Endothelial cell of umbilical vein (primary cell): ENCODE results near the gene AMIGO2. TPM values are rescaled to one million over a fixed set of nuclear protein-coding genes. Genes with fewer than 3 reads are reported as not detected.

Experiments
- BruUV-seq: library from RNA; stranded (reverse); fragments of 400-500 nt; replicated peaks from 2 replicates; lab custom pipeline; 2021; lab: Mats Ljungman, UMichigan
- CTCF ChIA-PET: fragments of 300-600, 350-600 bp; sonication (Branson Sonifier 250); formaldehyde crosslinking; loops from one replicate; lab custom pipeline; 2021; ENCODE audit warnings: antibody characterized with exemption, inconsistent platforms; lab: Charles Lee
- POLR2A ChIA-PET: fragments of 300-600, 350-600 bp; sonication (Branson Sonifier 250); formaldehyde crosslinking; loops from one replicate; lab custom pipeline; 2021; ENCODE audit warnings: antibody characterized with exemption, inconsistent platforms; lab: Charles Lee
- DNase-seq: peaks from one replicate; pipeline ENCODE4 v3.0.0-alpha.2; 2011; ENCODE audit warnings: low read depth, low spot score
- FAIRE-seq: peaks from 2 replicates; lab custom pipeline; 2011; peaks lifted over from hg19 to GRCh38; lab: Jason Lieb, UNC
- H2AFZ ChIP-seq: 2 replicates; pipeline ENCODE4 v1.6.0; 2012; ENCODE audit warnings: low read depth, low read length, control low read depth, inconsistent platforms
- H3K27ac ChIP-seq: 2 replicates; pipeline ENCODE4 v1.5.1; 2011; ENCODE audit warnings: low read depth, mild to moderate bottlenecking, control low read depth, low read length, moderate library complexity; ENCODE audit not compliant: insufficient read depth
- H3K27me3 ChIP-seq, 2 experiments: 2 replicates each; pipeline versions ENCODE4 v1.6.0 to v1.6.1; 2011; ENCODE audit warnings: low read length in 2 of 2, mixed read lengths in 1 of 2; ENCODE audit not compliant: control insufficient read depth in 2 of 2, insufficient read depth in 2 of 2
- H3K36me3 ChIP-seq, 2 experiments: 2 replicates in 1 of 2; 3 replicates in 1 of 2; pipeline ENCODE4 v1.5.1; 2011; ENCODE audit warnings: low read length in 2 of 2, mild to moderate bottlenecking in 1 of 2, moderate library complexity in 1 of 2; ENCODE audit not compliant: control insufficient read depth in 2 of 2, insufficient read depth in 2 of 2; ENCODE audit errors: extremely low read depth in 1 of 2
- H3K4me1 ChIP-seq: 3 replicates; pipeline ENCODE4 v1.5.1; 2011; ENCODE audit warnings: mild to moderate bottlenecking, low read length; ENCODE audit not compliant: control insufficient read depth, insufficient read depth; ENCODE audit errors: extremely low read depth
- H3K4me2 ChIP-seq: 2 replicates; pipeline ENCODE4 v1.6.1; 2011; ENCODE audit warnings: low read length, control low read depth, mixed read lengths; ENCODE audit not compliant: insufficient read depth
- H3K4me3 ChIP-seq, 3 experiments: fragments of 200-600 bp in 1 of 3; sonication (generic), shearing (Covaris generic) in 1 of 3; replicated peaks in 1 of 3; 2 replicates each; pipeline ENCODE4 v1.5.1; 2011 to 2016; ENCODE audit warnings: control low read depth in 3 of 3, low read length in 3 of 3, mild to moderate bottlenecking in 2 of 3, inconsistent platforms in 1 of 3, low read depth in 1 of 3, moderate library complexity in 1 of 3; ENCODE audit not compliant: insufficient read depth in 1 of 3
- H3K79me2 ChIP-seq: 2 replicates; pipeline ENCODE4 v1.6.0; 2012; ENCODE audit warnings: low read length, inconsistent platforms; ENCODE audit not compliant: control insufficient read depth, insufficient read depth
- H3K9ac ChIP-seq: replicated peaks from 2 replicates; pipeline ENCODE3; 2011; ENCODE audit warnings: low read length, control low read depth; ENCODE audit not compliant: insufficient read depth; ENCODE audit errors: extremely low read depth
- H3K9me1 ChIP-seq: replicated peaks from 3 replicates; pipeline ENCODE4 v1.6.0; 2011; ENCODE audit warnings: mild to moderate bottlenecking, low read length; ENCODE audit not compliant: control insufficient read depth, insufficient read depth; ENCODE audit errors: extremely low read depth
- H3K9me3 ChIP-seq: replicated peaks from 2 replicates; pipeline ENCODE4 v1.5.1; 2012; ENCODE audit warnings: low read length, inconsistent platforms; ENCODE audit not compliant: control insufficient read depth, insufficient read depth
- H4K20me1 ChIP-seq: replicated peaks from 2 replicates; pipeline ENCODE3; 2011; ENCODE audit warnings: mild to moderate bottlenecking, low read length; ENCODE audit not compliant: control insufficient read depth, insufficient read depth; ENCODE audit errors: extremely low read depth
- EZH2 ChIP-seq: IDR thresholded peaks from 2 replicates; pipeline ENCODE4 v1.6.1; 2012; ENCODE audit warnings: borderline replicate concordance, low read depth, mild to moderate bottlenecking, moderate library complexity, low read length, inconsistent platforms; ENCODE audit not compliant: severe bottlenecking
- FOS ChIP-seq: IDR thresholded peaks from 2 replicates; pipeline ENCODE4 v1.6.1; 2011; ENCODE audit warnings: mild to moderate bottlenecking, low read length, moderate library complexity, borderline replicate concordance; ENCODE audit not compliant: insufficient read depth
- GATA2 ChIP-seq: IDR thresholded peaks from 2 replicates; pipeline ENCODE4 v1.7.0; 2011; ENCODE audit warnings: low read depth, mild to moderate bottlenecking, moderate library complexity, mixed read lengths, low read length; ENCODE audit not compliant: insufficient read length, insufficient read depth
- MYC ChIP-seq: IDR thresholded peaks from one replicate; pipeline ENCODE4 v1.6.1; 2011; ENCODE audit warnings: mild to moderate bottlenecking, low read depth, low read length
- POLR2A ChIP-seq: IDR thresholded peaks from 2 replicates; pipeline ENCODE4 v1.6.1; 2012; ENCODE audit warnings: low read depth, mild to moderate bottlenecking, control low read depth, low read length
- dilution Hi-C: fragments of 300-500 bp; cut with MboI; formaldehyde crosslinking; loops from one replicate; pipeline ENCODE4 v1.15.0; 2019; ENCODE audit warnings: low sequenced_read_pairs; ENCODE audit not compliant: extremely low pct_ligation_motif_present
- intact Hi-C: fragments of 100-400 bp; cut with micrococcal nuclease; formaldehyde crosslinking; loops from one replicate; pipeline ENCODE4 v1.10.0; 2022
- polyA plus RNA-seq, 4 experiments: library from polyadenylated mRNA; depleted of rRNA in 3 of 4; stranded (reverse) in 3 of 4; unstranded in 1 of 4; fragments of >200 nt; gene quantifications; 2 replicates each; pipeline versions ENCODE4 v1.2.1 to v1.2.3, GENCODE V29; 2011 to 2012; ENCODE audit warnings: missing spikeins in 1 of 4
- total RNA-seq: library from RNA; stranded (reverse); gene quantifications from 2 replicates; pipeline ENCODE4 v1.2.3, GENCODE V29; 2021
- TF ChIP-seq, protein P1 (sequence below), 2 donors: IDR thresholded peaks; 1 replicate in 1 of 2; 2 replicates in 1 of 2; pipeline ENCODE4 v1.5.1; 2011; ENCODE audit warnings: low read length in 2 of 2, mild to moderate bottlenecking in 2 of 2, moderate library complexity in 2 of 2, control low read depth in 1 of 2, inconsistent platforms in 1 of 2, low read depth in 1 of 2; ENCODE audit not compliant: insufficient read depth in 1 of 2; ENCODE audit errors: extremely low read depth in 1 of 2

The AMIGO2 gene
- total and polyA plus RNA-seq, 2 donors (not counting 3 experiments of a cell fraction or from before 2014, with no cell fraction given) = 5.4 to 7.5 TPM

- H3K9me3 ChIP-seq = no peaks in the 10 kb centered on the region
- no peak overlapping the region for H3K4me2 ChIP-seq
- no TSS peak for BruUV-seq
- H3K9ac ChIP-seq = no peak overlapping the region
- FAIRE-seq (no peak), DNase-seq (no peak)
- no peak overlapping the region for H3K4me3 ChIP-seq
- H3K36me3 ChIP-seq = no peaks in the 10 kb centered on the region
- dilution Hi-C loops = no loop called here
- H3K27me3 ChIP-seq = no peaks in the 10 kb centered on the region
- no peaks in the 10 kb centered on the region for H3K4me1 ChIP-seq
- H3K9me1 ChIP-seq = no peaks in the 10 kb centered on the region
- ChIA-PET CTCF (interaction anchor here (1.0 to 7.0 kb wide), 3 partner anchors 41 to 324 kb away, joined by 3 to 47 read pairs (median 7); no protein-coding TSS in a partner anchor), POLR2A (no interaction called here)
- TF ChIP-seq POLR2A = no peak
- no peak for TF ChIP-seq EZH2
- TF ChIP-seq MYC = no peak
- no peak for TF ChIP-seq GATA2
- intact Hi-C loops = no loop called here
- no peak overlapping the region for H3K27ac ChIP-seq
- no peaks in the 10 kb centered on the region for H4K20me1 ChIP-seq
- no peaks in the 10 kb centered on the region for H3K79me2 ChIP-seq
- no peak overlapping the region for H2AFZ ChIP-seq
These were observed 5.8 kb downstream of the AMIGO2 start for GRCh38 chr12:47073951-47074350.

DNA sequence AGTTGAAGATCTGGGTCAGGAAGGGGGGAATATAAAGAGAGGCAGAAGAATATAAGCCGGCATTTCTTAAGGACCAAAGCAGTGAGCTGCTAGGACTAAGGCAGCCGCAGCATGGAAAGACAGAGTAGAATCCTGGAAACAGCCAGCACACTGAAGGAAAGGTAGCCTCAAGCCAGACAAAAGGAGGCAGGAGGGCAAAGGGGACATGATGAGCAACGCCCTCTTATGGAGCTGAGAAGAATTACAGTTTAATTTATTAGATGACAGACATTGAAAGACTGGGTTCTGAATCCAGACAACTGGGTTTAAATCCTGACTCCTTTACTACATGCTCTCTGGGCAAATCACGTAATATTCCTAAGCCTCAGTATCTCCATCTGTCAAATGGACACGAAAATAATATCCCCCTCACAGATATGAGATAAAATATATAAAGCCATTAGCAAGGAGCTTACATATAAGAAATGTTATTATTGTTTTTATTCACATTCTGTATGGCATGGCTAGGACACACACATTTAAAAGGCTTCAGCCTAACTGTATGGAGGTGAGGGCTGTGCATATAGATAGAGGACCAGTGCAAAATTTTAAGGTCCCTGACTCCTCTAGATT is 8.4 kb downstream of the AMIGO2 start:
- CTCF ChIA-PET = interaction anchor here (0.6 to 7.0 kb wide), 31 partner anchors 9 to 1001 kb away, joined by 3 to 47 read pairs (median 3); partner anchors contain the start of gene AMIGO2
- no peaks in the 10 kb centered on the region for H3K9me1 ChIP-seq
- H3K4me1 ChIP-seq = no peaks in the 10 kb centered on the region
- no peak overlapping the region for H3K4me3 ChIP-seq
- H3K4me2 ChIP-seq = no peak overlapping the region
- no peaks in the 10 kb centered on the region for H3K27me3 ChIP-seq
- dilution Hi-C loops (no loop called here), intact Hi-C loops (no loop called here)
- DNase-seq (no peak), FAIRE-seq (peak; percentile 43)
- H3K9me3 ChIP-seq = no peaks in the 10 kb centered on the region
- no peaks in the 10 kb centered on the region for H4K20me1 ChIP-seq
- no peak for TF ChIP-seq FOS
- TF ChIP-seq, protein P1, sequence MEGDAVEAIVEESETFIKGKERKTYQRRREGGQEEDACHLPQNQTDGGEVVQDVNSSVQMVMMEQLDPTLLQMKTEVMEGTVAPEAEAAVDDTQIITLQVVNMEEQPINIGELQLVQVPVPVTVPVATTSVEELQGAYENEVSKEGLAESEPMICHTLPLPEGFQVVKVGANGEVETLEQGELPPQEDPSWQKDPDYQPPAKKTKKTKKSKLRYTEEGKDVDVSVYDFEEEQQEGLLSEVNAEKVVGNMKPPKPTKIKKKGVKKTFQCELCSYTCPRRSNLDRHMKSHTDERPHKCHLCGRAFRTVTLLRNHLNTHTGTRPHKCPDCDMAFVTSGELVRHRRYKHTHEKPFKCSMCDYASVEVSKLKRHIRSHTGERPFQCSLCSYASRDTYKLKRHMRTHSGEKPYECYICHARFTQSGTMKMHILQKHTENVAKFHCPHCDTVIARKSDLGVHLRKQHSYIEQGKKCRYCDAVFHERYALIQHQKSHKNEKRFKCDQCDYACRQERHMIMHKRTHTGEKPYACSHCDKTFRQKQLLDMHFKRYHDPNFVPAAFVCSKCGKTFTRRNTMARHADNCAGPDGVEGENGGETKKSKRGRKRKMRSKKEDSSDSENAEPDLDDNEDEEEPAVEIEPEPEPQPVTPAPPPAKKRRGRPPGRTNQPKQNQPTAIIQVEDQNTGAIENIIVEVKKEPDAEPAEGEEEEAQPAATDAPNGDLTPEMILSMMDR (IDR thresholded peaks at IDR 0.05; ENCODE audit: extremely low read depth in 1 of 2, insufficient read depth in 1 of 2, low read depth in 1 of 2, low read length in 2 of 2) = peak; percentile 26 to 45
- no peaks in the 10 kb centered on the region for H3K79me2 ChIP-seq
- no peak overlapping the region for H3K27ac ChIP-seq
- POLR2A ChIA-PET = no interaction called here
- no peaks in the 10 kb centered on the region for H3K36me3 ChIP-seq
- H2AFZ ChIP-seq = no peak overlapping the region
- no peak overlapping the region for H3K9ac ChIP-seq
- BruUV-seq = no TSS peak
